ENCODE results near the gene MTRF1. TPM values are rescaled to one million over a fixed set of nuclear protein-coding genes. Genes with fewer than 3 reads are reported as not detected.

MTRF1 gene
- total RNA-seq, 1 donor from 2014 or later: 11.6 TPM

Other genes starting within 250 kb of the MTRF1 start
- gene ELF1, start 244.3 kb downstream of the MTRF1 start, total RNA-seq: 69.1 and 75.1 TPM in 2 replicates
- 10.4 and 10.6 TPM in 2 replicates for gene WBP4, start 202.1 kb downstream of the MTRF1 start, total RNA-seq
- 8.5 and 9.6 TPM in 2 replicates for gene KBTBD6, start 130.8 kb downstream of the MTRF1 start, total RNA-seq
- 3.4 and 3.8 TPM in 2 replicates for gene KBTBD7, start 69.0 kb downstream of the MTRF1 start, total RNA-seq
- gene NAA16, start 47.7 kb upstream of the MTRF1 start, total RNA-seq: 10.0 and 11.5 TPM in 2 replicates
- 0.82 and 1.2 TPM in 2 replicates for gene RGCC, start 194.0 kb upstream of the MTRF1 start, total RNA-seq